Panc1 (cell line): ENCODE results near the gene COQ8B. TPM values are rescaled to one million over a fixed set of nuclear protein-coding genes. Genes with fewer than 3 reads are reported as not detected.

ENCODE experiments used
- ATAC-seq: fragments of 200-7000 bp; cut with Tn5 transposase; 2 replicates; pipeline ENCODE4 v1.9.1; 2020; ENCODE audit warnings: mild to moderate bottlenecking, moderate library complexity
- BruUV-seq: library from RNA; stranded (reverse); fragments of 400-500 nt; replicated peaks from 2 replicates; lab custom pipeline; 2021; lab: Mats Ljungman, UMichigan
- CTCF ChIA-PET: fragments of 300-600 bp; sonication (Branson Sonifier 250); formaldehyde crosslinking; loops from one replicate; lab custom pipeline; 2022; ENCODE audit warnings: antibody characterized with exemption; lab: Charles Lee
- POLR2A ChIA-PET: fragments of 300-600 bp; sonication (Branson Sonifier 250); formaldehyde crosslinking; loops from one replicate; lab custom pipeline; 2022; ENCODE audit warnings: antibody characterized with exemption; lab: Charles Lee
- DNase-seq: peaks from one replicate; pipeline ENCODE4 v3.0.0-alpha.2; 2010; ENCODE audit warnings: low read depth, low spot score
- H3K27ac ChIP-seq: 2 replicates; pipeline ENCODE4 v1.5.1; 2011; ENCODE audit warnings: mild to moderate bottlenecking, low read length, inconsistent platforms
- H3K27me3 ChIP-seq: fragments of 200-500 bp; sonication (Bioruptor generic); 2 replicates; pipeline ENCODE4 v1.6.0; 2014; ENCODE audit warnings: low read length, inconsistent platforms; ENCODE audit not compliant: control insufficient read depth, insufficient read depth
- H3K36me3 ChIP-seq: fragments of 200-500 bp; sonication (Bioruptor generic); 2 replicates; pipeline ENCODE4 v1.5.1; 2014; ENCODE audit warnings: inconsistent platforms, mild to moderate bottlenecking, low read length, moderate library complexity; ENCODE audit not compliant: control insufficient read depth, insufficient read depth
- H3K4me1 ChIP-seq: 2 replicates; pipeline ENCODE4 v1.5.1; 2011; ENCODE audit warnings: inconsistent platforms, mild to moderate bottlenecking, low read length, moderate library complexity; ENCODE audit not compliant: control insufficient read depth, insufficient read depth
- H3K4me3 ChIP-seq, 2 experiments: 2 replicates each; pipeline ENCODE4 v1.5.1; 2011 to 2012; ENCODE audit warnings: low read depth in 2 of 2, low read length in 2 of 2, mild to moderate bottlenecking in 2 of 2, inconsistent platforms in 1 of 2, moderate library complexity in 1 of 2
- H3K9me3 ChIP-seq: fragments of 200-500 bp; sonication (Bioruptor generic); 2 replicates; pipeline ENCODE4 v1.5.1; 2014; ENCODE audit warnings: low read depth, mild to moderate bottlenecking, inconsistent platforms, low read length, moderate library complexity; ENCODE audit not compliant: control insufficient read depth, insufficient read depth
- CTCF ChIP-seq: fragments of 450-650 bp; IDR thresholded peaks from 2 replicates; pipeline ENCODE4 v1.5.1; 2017; ENCODE audit warnings: mild to moderate bottlenecking
- POLR2AphosphoS5 ChIP-seq: IDR thresholded peaks from 2 replicates; pipeline ENCODE4 v1.6.1; 2012; ENCODE audit warnings: mild to moderate bottlenecking, low read depth, low read length, moderate library complexity
- REST ChIP-seq, 2 experiments: IDR thresholded peaks; 2 replicates each; pipeline ENCODE4 v1.6.1; 2011 to 2012; ENCODE audit warnings: low read depth in 2 of 2, control low read depth in 1 of 2, low read length in 1 of 2, mild to moderate bottlenecking in 1 of 2, moderate library complexity in 1 of 2; ENCODE audit not compliant: insufficient read depth in 1 of 2
- SIN3A ChIP-seq: IDR thresholded peaks from 2 replicates; pipeline ENCODE4 v1.6.1; 2012; ENCODE audit warnings: low read depth, mild to moderate bottlenecking, low read length, moderate library complexity, borderline replicate concordance; ENCODE audit not compliant: insufficient read depth
- TCF7L2 ChIP-seq: IDR thresholded peaks from 2 replicates; pipeline ENCODE4 v1.6.1; 2011; ENCODE audit warnings: mild to moderate bottlenecking, low read depth, low read length, inconsistent platforms
- in situ Hi-C: cut with HindIII; loops from 2 replicates; pipeline ENCODE4 v1.10.0; 2016; ENCODE audit warnings: low sequenced_read_pairs, low pct_unique_long_range_greater_than_20kb
- intact Hi-C: fragments of 100-400 bp; cut with micrococcal nuclease; formaldehyde crosslinking; loops from one replicate; pipeline ENCODE4 v1.10.0; 2022; ENCODE audit not compliant: unreplicated experiment
- total RNA-seq: library from RNA; stranded (reverse); gene quantifications from one replicate; pipeline ENCODE4 v1.2.1, GENCODE V29; 2021; ENCODE audit not compliant: unreplicated experiment

The COQ8B gene
- total RNA-seq, 1 experiment from 2014 or later, result 15.6 TPM

GRCh38 chr19:40739030-40739839, 22.5 kb upstream of the COQ8B start:
- DNase-seq (no peak), ATAC-seq (0 out of 2 replicates have a peak, but pooled peaks have one; percentile 16)
- TF ChIP-seq CTCF (no peak), POLR2AphosphoS5 (no peak), REST (IDR thresholded peaks at IDR 0.05; ENCODE audit: insufficient read depth in 1 of 2, low read depth in 2 of 2, low read length in 1 of 2) (no peak), TCF7L2 (no peak), SIN3A (no peak)
- Histone ChIP-seq H3K4me1 (no peaks in the 10 kb centered on the region), H3K4me3 (no peak overlapping the region), H3K27ac (no peak overlapping the region), H3K9me3 (no peaks in the 10 kb centered on the region), H3K27me3 (no peaks in the 10 kb centered on the region), H3K36me3 (no peaks in the 10 kb centered on the region)
- intact Hi-C loops, result no loop called here
- ChIA-PET POLR2A (no interaction called here), CTCF (no interaction called here)
- in situ Hi-C loops, result no loop called here
- BruUV-seq, result no TSS peak

- ChIA-PET CTCF (no interaction called here), POLR2A (no interaction called here)
- in situ Hi-C loops (no loop called here), intact Hi-C loops (no loop called here)
- Histone ChIP-seq H3K4me3 (no peak overlapping the region), H3K9me3 (no peaks in the 10 kb centered on the region), H3K27me3 (no peaks in the 10 kb centered on the region), H3K27ac (no peak overlapping the region), H3K36me3 (no peaks in the 10 kb centered on the region), H3K4me1 (no peaks in the 10 kb centered on the region)
- ATAC-seq (no peak), DNase-seq (no peak)
- TF ChIP-seq SIN3A (no peak), POLR2AphosphoS5 (no peak), REST (IDR thresholded peaks at IDR 0.05; ENCODE audit: insufficient read depth in 1 of 2, low read depth in 2 of 2, low read length in 1 of 2) (no peak), TCF7L2 (no peak), CTCF (no peak)
- BruUV-seq, result no TSS peak
These were observed 20.5 kb upstream of the COQ8B start for GRCh38 chr19:40737102-40737644.
